ENCODE results near the gene ANKRD23.

Gene ANKRD23

DNA sequence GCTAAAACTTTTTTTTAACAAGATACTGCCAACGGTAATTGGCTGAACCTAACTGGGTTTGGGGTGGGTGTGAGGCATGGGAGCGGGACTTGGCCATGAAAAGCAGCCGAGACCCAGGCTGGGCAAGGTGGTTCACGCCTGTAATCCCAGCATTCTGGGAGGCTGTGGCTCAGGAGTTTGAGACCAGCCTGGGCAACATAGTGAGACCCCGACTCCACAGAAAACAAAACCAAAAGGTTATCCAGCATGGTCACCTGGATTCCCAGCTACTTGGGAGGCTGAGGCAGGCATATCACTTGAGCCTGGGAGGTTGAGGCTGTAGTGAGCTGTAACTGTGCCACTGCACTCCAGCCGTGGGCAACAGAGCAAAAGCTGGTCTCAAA, 37.1 kb upstream of the ANKRD23 start:
- TF ChIP-seq POLR2AphosphoS5 (IDR thresholded peaks at IDR 0.05; ENCODE audit: low read depth, low read length): no peak

DNA sequence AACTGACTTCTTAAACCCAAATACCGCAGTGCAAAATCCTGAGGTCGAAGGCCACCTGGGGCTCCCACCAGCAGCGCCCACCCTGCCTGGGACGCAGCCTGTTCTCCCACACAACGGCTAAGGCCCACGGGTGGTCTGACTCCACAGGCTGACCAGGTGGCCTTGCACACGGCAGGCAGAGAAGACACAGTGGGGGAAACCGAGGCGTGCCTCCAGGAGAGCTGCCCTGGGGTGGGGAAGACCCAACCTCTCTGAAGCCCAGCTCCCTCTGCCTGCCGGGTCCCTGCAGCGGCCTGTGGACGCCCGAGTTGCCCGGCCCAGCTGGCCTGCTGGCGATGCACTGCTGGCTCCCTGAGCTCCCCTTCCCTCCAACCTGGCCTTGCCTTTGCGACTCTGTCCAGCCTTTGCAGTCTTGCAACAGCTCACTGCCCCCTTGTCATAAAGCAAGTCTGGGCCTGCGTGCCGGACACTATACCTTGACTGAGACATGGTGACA, 35.8 kb upstream of the ANKRD23 start:
- TF ChIP-seq FOXP2 (optimal IDR thresholded peaks at IDR 0.05; ENCODE audit: borderline replicate concordance, extremely low read depth, extremely low read length, insufficient read depth) (no peak), POLR2AphosphoS5 (IDR thresholded peaks at IDR 0.05; ENCODE audit: low read depth, low read length) (no peak), SIN3A (IDR thresholded peaks at IDR 0.05; ENCODE audit: borderline replicate concordance, insufficient read depth, low read length) (no peak), TAF1 (IDR thresholded peaks at IDR 0.05; ENCODE audit: borderline replicate concordance, insufficient read depth, low read length) (no peak)
- TF ChIP-seq, protein P1, sequence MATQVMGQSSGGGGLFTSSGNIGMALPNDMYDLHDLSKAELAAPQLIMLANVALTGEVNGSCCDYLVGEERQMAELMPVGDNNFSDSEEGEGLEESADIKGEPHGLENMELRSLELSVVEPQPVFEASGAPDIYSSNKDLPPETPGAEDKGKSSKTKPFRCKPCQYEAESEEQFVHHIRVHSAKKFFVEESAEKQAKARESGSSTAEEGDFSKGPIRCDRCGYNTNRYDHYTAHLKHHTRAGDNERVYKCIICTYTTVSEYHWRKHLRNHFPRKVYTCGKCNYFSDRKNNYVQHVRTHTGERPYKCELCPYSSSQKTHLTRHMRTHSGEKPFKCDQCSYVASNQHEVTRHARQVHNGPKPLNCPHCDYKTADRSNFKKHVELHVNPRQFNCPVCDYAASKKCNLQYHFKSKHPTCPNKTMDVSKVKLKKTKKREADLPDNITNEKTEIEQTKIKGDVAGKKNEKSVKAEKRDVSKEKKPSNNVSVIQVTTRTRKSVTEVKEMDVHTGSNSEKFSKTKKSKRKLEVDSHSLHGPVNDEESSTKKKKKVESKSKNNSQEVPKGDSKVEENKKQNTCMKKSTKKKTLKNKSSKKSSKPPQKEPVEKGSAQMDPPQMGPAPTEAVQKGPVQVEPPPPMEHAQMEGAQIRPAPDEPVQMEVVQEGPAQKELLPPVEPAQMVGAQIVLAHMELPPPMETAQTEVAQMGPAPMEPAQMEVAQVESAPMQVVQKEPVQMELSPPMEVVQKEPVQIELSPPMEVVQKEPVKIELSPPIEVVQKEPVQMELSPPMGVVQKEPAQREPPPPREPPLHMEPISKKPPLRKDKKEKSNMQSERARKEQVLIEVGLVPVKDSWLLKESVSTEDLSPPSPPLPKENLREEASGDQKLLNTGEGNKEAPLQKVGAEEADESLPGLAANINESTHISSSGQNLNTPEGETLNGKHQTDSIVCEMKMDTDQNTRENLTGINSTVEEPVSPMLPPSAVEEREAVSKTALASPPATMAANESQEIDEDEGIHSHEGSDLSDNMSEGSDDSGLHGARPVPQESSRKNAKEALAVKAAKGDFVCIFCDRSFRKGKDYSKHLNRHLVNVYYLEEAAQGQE (IDR thresholded peaks at IDR 0.05; ENCODE audit: insufficient read depth in 1 of 2, low read depth in 2 of 2, low read length in 2 of 2): no peak

DNA sequence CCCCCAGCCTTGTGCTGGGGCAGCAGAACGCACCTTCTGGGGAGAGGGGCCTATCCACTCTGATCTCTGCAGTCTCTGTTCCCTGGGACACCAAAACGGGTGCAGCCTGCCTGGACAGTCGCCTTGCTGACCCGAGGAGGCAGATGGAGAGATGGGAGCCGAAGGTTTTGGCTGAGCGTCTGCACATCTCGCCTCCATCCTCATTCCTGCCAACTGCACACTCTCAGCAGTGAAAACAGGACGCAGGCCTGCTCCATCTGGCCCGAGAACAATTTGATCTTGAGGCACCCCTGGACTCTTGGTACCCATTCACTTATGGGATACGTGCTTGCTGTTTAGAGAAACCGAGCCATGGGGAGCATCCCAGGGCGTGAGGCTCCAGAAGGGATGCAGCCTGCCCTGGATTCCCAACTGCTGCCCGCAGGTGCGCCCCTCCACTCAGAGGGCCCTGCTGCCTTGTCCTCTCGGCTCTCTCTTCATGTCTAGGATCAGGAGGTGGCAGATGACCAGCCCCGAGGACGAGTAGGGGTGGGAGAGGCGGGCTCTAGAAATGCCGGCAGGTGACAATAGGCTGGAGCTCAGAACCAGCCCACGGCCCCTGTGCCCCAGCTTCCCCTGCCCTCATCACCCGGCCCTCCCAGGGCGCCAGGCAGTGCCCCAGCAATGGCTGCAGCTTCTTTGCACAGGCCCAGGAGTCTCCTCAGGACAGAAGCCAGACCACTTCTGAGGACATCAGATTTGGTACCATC, 35.1 kb upstream of the ANKRD23 start:
- TF ChIP-seq, protein P1 (IDR thresholded peaks at IDR 0.05; ENCODE audit: insufficient read depth in 1 of 2, low read depth in 2 of 2, low read length in 2 of 2): no peak
- TF ChIP-seq TAF1 (IDR thresholded peaks at IDR 0.05; ENCODE audit: borderline replicate concordance, insufficient read depth, low read length): no peak
- no peak for TF ChIP-seq FOXP2 (optimal IDR thresholded peaks at IDR 0.05; ENCODE audit: borderline replicate concordance, extremely low read depth, extremely low read length, insufficient read depth)
- TF ChIP-seq POLR2AphosphoS5 (IDR thresholded peaks at IDR 0.05; ENCODE audit: low read depth, low read length): no peak
- no peak for TF ChIP-seq SIN3A (IDR thresholded peaks at IDR 0.05; ENCODE audit: borderline replicate concordance, insufficient read depth, low read length)

DNA sequence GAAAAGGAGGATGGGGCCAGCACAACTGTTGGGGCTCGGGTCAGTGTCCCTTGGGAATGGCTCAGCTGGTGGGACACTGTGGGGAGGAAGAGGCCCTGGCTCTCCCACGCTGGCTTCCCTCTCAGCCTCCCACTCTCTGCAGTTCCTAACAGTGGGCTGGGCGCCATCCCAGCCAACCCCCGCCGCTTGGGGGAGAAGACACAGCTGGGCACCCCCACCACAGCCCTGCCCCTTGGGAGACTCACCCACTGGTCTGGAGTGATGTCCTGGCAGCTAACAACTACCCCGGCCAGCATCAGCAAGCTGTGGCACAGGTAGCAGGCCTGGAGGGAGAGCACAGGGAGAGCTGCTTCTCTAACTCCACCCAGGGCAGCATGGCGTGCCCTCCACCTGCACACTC, 34.4 kb upstream of the ANKRD23 start:
- no peak for TF ChIP-seq FOXP2 (optimal IDR thresholded peaks at IDR 0.05; ENCODE audit: borderline replicate concordance, extremely low read depth, extremely low read length, insufficient read depth)
- TF ChIP-seq, protein P1 (IDR thresholded peaks at IDR 0.05; ENCODE audit: insufficient read depth in 1 of 2, low read depth in 2 of 2, low read length in 2 of 2): no peak
- TF ChIP-seq TAF1 (IDR thresholded peaks at IDR 0.05; ENCODE audit: borderline replicate concordance, insufficient read depth, low read length): no peak
- no peak for TF ChIP-seq POLR2AphosphoS5 (IDR thresholded peaks at IDR 0.05; ENCODE audit: low read depth, low read length)
- TF ChIP-seq SIN3A (IDR thresholded peaks at IDR 0.05; ENCODE audit: borderline replicate concordance, insufficient read depth, low read length): no peak

DNA sequence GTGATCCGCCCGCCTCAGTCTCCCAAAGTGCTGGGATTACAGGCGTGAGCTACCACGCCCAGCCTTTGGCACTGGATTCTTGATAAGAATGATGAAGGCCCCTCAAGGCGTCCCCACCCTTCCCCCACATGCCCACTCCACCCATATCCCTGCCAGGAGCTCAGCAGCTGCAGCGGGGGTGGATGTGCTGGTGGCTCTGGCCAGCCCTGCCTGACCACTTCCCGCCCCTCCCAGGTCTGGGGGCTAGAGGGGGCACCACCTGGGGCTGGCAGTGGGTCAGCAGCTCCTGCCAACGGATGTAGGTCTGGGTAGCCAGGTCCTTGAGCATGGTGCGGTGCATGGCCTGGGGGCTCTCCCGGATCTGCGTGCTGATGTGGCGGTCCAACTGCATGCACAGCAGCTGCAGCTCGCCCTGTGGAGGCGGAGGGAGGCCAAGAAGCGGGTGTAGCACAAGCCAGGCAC, 33.8 kb upstream of the ANKRD23 start:
- TF ChIP-seq, protein P1 (IDR thresholded peaks at IDR 0.05; ENCODE audit: insufficient read depth in 1 of 2, low read depth in 2 of 2, low read length in 2 of 2): no peak
- TF ChIP-seq SIN3A (IDR thresholded peaks at IDR 0.05; ENCODE audit: borderline replicate concordance, insufficient read depth, low read length) (no peak), FOXP2 (optimal IDR thresholded peaks at IDR 0.05; ENCODE audit: borderline replicate concordance, extremely low read depth, extremely low read length, insufficient read depth) (no peak), TAF1 (IDR thresholded peaks at IDR 0.05; ENCODE audit: borderline replicate concordance, insufficient read depth, low read length) (no peak), POLR2AphosphoS5 (IDR thresholded peaks at IDR 0.05; ENCODE audit: low read depth, low read length) (no peak)

Measured in PFSK-1 (cell line).